Measurements from ENCODE around the gene UGGT1. TPM values are rescaled to one million over a fixed set of nuclear protein-coding genes. Genes with fewer than 3 reads are reported as not detected.

Gene UGGT1
- total and polyA plus RNA-seq, 8 donors: 2.0 to 83.6 (median 18.8) TPM

DNA sequence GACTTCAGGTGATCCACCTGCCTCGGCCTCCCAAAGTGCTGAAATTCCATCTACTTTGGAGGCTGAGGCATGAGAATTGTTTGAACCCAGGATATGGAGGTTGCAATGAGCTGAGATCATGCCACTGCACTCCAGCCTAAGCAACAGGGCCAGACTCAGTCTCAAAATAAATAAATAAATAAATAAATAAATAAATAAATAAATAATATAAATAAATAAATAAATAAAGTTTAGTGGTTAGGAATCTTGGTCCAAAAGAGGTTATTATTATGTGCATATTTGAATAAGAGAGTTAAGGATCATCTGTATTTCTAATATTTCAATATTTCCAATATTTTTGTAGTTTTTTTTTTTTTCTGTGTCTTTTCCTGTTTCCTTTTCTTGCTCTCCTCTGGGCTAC, 136.9 kb downstream of the UGGT1 start:
- H3K27ac ChIP-seq: no peak overlapping the region
- H3K4me3 ChIP-seq: no peak overlapping the region
- DNase-seq: no peak
- intact Hi-C loops (cut with DNase I; ENCODE audit: low total_unique reads): no loop called here
- TF ChIP-seq, protein P1, sequence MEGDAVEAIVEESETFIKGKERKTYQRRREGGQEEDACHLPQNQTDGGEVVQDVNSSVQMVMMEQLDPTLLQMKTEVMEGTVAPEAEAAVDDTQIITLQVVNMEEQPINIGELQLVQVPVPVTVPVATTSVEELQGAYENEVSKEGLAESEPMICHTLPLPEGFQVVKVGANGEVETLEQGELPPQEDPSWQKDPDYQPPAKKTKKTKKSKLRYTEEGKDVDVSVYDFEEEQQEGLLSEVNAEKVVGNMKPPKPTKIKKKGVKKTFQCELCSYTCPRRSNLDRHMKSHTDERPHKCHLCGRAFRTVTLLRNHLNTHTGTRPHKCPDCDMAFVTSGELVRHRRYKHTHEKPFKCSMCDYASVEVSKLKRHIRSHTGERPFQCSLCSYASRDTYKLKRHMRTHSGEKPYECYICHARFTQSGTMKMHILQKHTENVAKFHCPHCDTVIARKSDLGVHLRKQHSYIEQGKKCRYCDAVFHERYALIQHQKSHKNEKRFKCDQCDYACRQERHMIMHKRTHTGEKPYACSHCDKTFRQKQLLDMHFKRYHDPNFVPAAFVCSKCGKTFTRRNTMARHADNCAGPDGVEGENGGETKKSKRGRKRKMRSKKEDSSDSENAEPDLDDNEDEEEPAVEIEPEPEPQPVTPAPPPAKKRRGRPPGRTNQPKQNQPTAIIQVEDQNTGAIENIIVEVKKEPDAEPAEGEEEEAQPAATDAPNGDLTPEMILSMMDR (IDR thresholded peaks at IDR 0.05): no peak
- TF ChIP-seq POLR2A (IDR thresholded peaks at IDR 0.05) (no peak), POLR2AphosphoS5 (IDR thresholded peaks at IDR 0.05) (no peak), EP300 (IDR thresholded peaks at IDR 0.05) (no peak)
- H3K27me3 ChIP-seq: peaks cover 0 to 11% (median 10%) of the 10 kb centered on the region in 3 donors
- H3K9me3 ChIP-seq: no peaks in the 10 kb centered on the region
- 93 to 100% (median 98%) methylated on average over 1 of the region's 1 CpG for WGBS, 5 donors
- H3K36me3 ChIP-seq: no peaks in the 10 kb centered on the region
- peaks cover 0 to 6% (median 5%) of the 10 kb centered on the region in 4 donors for H3K4me1 ChIP-seq

DNA sequence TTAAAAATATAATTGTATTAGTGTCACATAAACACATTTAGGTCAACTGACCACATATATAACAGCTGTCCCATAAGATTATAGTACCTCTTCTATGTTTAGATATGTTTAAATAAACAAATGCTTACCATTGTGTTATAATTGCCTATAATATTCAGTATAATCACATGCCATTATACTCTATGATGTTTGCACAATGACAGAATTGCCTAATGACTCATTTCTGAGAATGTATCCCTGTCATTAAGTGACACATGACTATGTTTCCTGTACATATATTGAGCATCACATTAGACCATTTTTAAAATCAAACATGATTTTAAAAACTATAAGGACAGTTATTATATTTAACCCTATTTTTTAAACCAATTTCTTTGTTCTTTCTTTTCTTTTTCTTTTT, 137.9 kb downstream of the UGGT1 start:
- TF ChIP-seq, protein P1 (IDR thresholded peaks at IDR 0.05): no peak
- no peak for TF ChIP-seq POLR2AphosphoS5 (IDR thresholded peaks at IDR 0.05)
- TF ChIP-seq POLR2A (IDR thresholded peaks at IDR 0.05): no peak
- no peak for TF ChIP-seq EP300 (IDR thresholded peaks at IDR 0.05)
- H3K4me1 ChIP-seq: peaks cover 0 to 13% (median 11%) of the 10 kb centered on the region in 4 donors
- peaks cover 0 to 11% (median 10%) of the 10 kb centered on the region in 3 donors for H3K27me3 ChIP-seq
- no peak overlapping the region for H3K4me3 ChIP-seq
- H3K9me3 ChIP-seq: no peaks in the 10 kb centered on the region
- intact Hi-C loops (cut with DNase I; ENCODE audit: low total_unique reads): no loop called here
- H3K27ac ChIP-seq: no peak overlapping the region
- DNase-seq: no peak
- no peaks in the 10 kb centered on the region for H3K36me3 ChIP-seq

DNA sequence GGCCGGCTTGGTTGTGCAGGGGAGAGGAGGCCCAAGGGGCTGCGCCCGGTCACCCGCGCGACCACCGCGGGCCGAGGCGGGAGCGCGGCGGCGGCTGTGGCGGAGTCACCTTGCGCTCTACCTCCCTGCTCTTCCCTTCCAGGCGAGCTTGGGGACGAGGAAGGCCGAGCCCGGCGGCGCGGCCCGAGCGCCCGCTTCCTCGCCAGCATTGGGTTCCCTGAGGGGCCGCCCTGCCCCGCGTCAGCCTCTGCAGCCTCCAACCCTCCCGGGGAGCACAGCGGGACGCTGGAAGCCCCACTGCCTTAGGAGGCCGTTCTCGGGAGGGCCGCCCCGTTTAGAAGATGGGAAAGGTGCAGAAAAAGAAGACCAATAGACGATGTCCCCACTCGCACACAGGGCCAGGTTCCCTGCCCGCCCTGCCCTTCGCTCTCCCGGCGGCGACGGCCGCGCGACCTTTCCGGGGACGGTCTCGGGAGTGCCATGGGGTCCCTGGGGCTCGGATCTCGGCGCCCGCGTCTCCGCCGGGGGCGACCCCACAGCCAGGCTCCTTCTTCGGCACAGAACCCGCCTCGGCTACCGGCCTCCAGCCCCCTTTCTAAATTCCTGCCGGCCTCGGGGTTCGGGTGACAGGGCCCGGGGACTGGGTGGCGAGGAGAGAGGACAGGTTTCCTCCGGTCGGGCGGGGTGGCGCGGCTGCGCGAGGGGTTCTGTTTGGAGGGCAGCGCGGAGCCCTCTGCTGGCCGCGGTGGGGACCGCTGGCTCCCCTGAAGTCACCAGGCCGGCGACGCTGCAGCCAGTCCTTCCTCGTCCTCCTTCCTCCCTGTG, 142.2 kb downstream of the UGGT1 start:
- H3K4me3 ChIP-seq: peak overlapping the region; percentile 66 to 81 (median 71)
- no peaks in the 10 kb centered on the region for H3K9me3 ChIP-seq
- peaks cover 0 to 11% (median 10%) of the 10 kb centered on the region in 3 donors for H3K27me3 ChIP-seq
- TF ChIP-seq, protein P1 (IDR thresholded peaks at IDR 0.05): peak in 5 of 7 experiments; percentile 72 to 90 (median 87)
- TF ChIP-seq POLR2A (IDR thresholded peaks at IDR 0.05) (no peak), POLR2AphosphoS5 (IDR thresholded peaks at IDR 0.05) (peak in 1 of 3 donors; percentile 33), EP300 (IDR thresholded peaks at IDR 0.05) (no peak)
- H3K27ac ChIP-seq: peak overlapping the region; percentile 10 to 85 (median 70)
- 0 to 1% (median 0%) methylated on average over 39 to 84 of the region's 84 CpGs for WGBS, 5 donors
- intact Hi-C loops (cut with DNase I; ENCODE audit: low total_unique reads): no loop called here
- no peaks in the 10 kb centered on the region for H3K36me3 ChIP-seq
- peaks cover 0 to 15% (median 11%) of the 10 kb centered on the region in 4 donors for H3K4me1 ChIP-seq
- DNase-seq: peak; percentile 91 to 95

DNA sequence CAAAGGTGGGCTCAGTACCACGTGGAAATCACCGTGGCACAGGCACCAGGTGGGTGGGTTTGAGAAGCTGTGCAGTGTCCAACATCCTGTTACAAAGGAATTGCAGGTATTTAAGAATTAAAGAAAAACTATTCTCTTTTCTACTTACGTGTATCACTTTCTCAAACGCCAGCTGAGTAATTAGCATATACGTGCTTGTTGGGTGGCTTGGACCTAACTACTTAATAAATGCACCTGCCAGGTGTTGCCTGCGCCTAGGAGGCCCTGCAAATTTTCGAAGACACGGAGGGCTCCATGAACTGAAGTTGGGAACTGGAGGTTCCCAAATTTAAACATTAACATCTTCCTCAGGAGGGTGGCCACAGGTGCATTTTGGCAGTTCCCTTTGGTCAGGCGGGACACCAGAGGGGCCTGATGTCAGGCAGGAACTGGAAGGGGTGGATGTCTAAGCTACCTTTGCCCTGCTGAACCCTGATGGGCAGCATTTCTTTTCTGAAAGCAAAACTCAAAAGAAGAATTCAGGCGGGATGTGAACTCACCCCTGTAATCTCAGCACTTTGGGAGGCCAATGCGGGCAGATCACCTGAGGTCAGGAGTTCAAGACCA, 142.9 kb downstream of the UGGT1 start:
- no peak overlapping the region for H3K27ac ChIP-seq
- 34 to 41% (median 38%) methylated on average over 11 of the region's 11 CpGs for WGBS, 5 donors
- no peak for DNase-seq
- no peaks in the 10 kb centered on the region for H3K36me3 ChIP-seq
- peaks cover 0 to 15% (median 11%) of the 10 kb centered on the region in 4 donors for H3K4me1 ChIP-seq
- peak overlapping the region; percentile 66 to 81 (median 71) for H3K4me3 ChIP-seq
- H3K27me3 ChIP-seq: peaks cover 0 to 11% (median 10%) of the 10 kb centered on the region in 3 donors
- intact Hi-C loops (cut with DNase I; ENCODE audit: low total_unique reads): no loop called here
- TF ChIP-seq POLR2A (IDR thresholded peaks at IDR 0.05) (no peak), EP300 (IDR thresholded peaks at IDR 0.05) (no peak), POLR2AphosphoS5 (IDR thresholded peaks at IDR 0.05) (no peak)
- TF ChIP-seq, protein P1 (IDR thresholded peaks at IDR 0.05): no peak
- H3K9me3 ChIP-seq: no peaks in the 10 kb centered on the region
